Uterus (tissue), 4 donors: ENCODE measurements around the gene TEKT3. TPM values are rescaled to one million over a fixed set of nuclear protein-coding genes. Genes with fewer than 3 reads are reported as not detected.

ENCODE experiments used
- DNase-seq, 2 donors: peaks; one replicate each; pipeline ENCODE4 v3.0.0-alpha.2; 2019 to 2020
- H3K27ac ChIP-seq, 2 donors: fragments of 200-600 bp; sonication (generic); 1 replicate in 1 of 2; 2 replicates in 1 of 2; pipeline ENCODE4 v1.5.1; 2016 to 2018
- H3K27me3 ChIP-seq, 2 donors: fragments of 200-600 bp; sonication (generic); one replicate each; pipeline ENCODE4 v1.5.1; 2018 to 2019; ENCODE audit warnings: control low read depth in 1 of 2
- H3K36me3 ChIP-seq, 2 donors: fragments of 200-600 bp; sonication (generic); one replicate each; pipeline ENCODE4 v1.5.1; 2019; ENCODE audit warnings: control low read depth in 1 of 2
- H3K4me1 ChIP-seq, 2 donors: fragments of 200-600 bp; sonication (generic); one replicate each; pipeline ENCODE4 v1.5.1; 2018 to 2019; ENCODE audit warnings: control low read depth in 1 of 2
- H3K4me3 ChIP-seq, 2 donors: fragments of 200-600 bp; sonication (generic); 1 replicate in 1 of 2; 2 replicates in 1 of 2; pipeline ENCODE4 v1.5.1; 2018 to 2019; ENCODE audit warnings: mild to moderate bottlenecking in 1 of 2
- H3K9me3 ChIP-seq, 2 donors: fragments of 200-600 bp; sonication (generic); one replicate each; pipeline ENCODE4 v1.5.1; 2019; ENCODE audit warnings: control low read depth in 1 of 2
- POLR2A ChIP-seq, 2 donors: fragments of 450-650 bp; IDR thresholded peaks; one replicate each; pipeline ENCODE4 v1.6.1; 2016; ENCODE audit warnings: antibody characterized with exemption in 2 of 2, mild to moderate bottlenecking in 1 of 2, moderate library complexity in 1 of 2
- intact Hi-C: fragments of 100-400 bp; cut with DNase I; formaldehyde crosslinking; loops from one replicate; pipeline ENCODE4 v1.15.1; 2023; ENCODE audit warnings: low total_unique reads
- total RNA-seq, 4 donors: library from RNA; depleted of rRNA in 3 of 4; stranded (reverse); fragments of >200 nt in 3 of 4; gene quantifications; one replicate each; pipeline versions ENCODE4 v1.1.0 to v1.2.4, GENCODE V29; 2014 to 2023
- TF ChIP-seq, protein P1 (sequence below), 4 experiments: fragments of 200-600 bp in 2 of 4; fragments of 450-650 bp in 2 of 4; sonication (generic) in 2 of 4; IDR thresholded peaks; one replicate each; pipeline ENCODE4 v1.5.1; 2016 to 2019; ENCODE audit warnings: antibody characterized with exemption in 4 of 4, mild to moderate bottlenecking in 2 of 4, moderate library complexity in 1 of 4
- donor health status: DM: yes; HTN: yes; CAD: no.

TEKT3 gene
- total RNA-seq, 4 donors from 2014 or later = 0.51 to 2.6 (median 0.90) TPM; not detected in 1

GRCh38 chr17:15266325-15267125, 74.9 kb downstream of the TEKT3 start:
- no peaks in the 10 kb centered on the region for H3K9me3 ChIP-seq
- no peak for DNase-seq
- H3K4me3 ChIP-seq = no peak overlapping the region
- H3K27me3 ChIP-seq = no peaks in the 10 kb centered on the region
- H3K27ac ChIP-seq = no peak overlapping the region
- intact Hi-C loops = no loop called here
- no peaks in the 10 kb centered on the region for H3K36me3 ChIP-seq
- peaks cover 0 to 3% of the 10 kb centered on the region in 2 donors for H3K4me1 ChIP-seq
- TF ChIP-seq POLR2A (IDR thresholded peaks at IDR 0.05) = no peak
- TF ChIP-seq, protein P1, sequence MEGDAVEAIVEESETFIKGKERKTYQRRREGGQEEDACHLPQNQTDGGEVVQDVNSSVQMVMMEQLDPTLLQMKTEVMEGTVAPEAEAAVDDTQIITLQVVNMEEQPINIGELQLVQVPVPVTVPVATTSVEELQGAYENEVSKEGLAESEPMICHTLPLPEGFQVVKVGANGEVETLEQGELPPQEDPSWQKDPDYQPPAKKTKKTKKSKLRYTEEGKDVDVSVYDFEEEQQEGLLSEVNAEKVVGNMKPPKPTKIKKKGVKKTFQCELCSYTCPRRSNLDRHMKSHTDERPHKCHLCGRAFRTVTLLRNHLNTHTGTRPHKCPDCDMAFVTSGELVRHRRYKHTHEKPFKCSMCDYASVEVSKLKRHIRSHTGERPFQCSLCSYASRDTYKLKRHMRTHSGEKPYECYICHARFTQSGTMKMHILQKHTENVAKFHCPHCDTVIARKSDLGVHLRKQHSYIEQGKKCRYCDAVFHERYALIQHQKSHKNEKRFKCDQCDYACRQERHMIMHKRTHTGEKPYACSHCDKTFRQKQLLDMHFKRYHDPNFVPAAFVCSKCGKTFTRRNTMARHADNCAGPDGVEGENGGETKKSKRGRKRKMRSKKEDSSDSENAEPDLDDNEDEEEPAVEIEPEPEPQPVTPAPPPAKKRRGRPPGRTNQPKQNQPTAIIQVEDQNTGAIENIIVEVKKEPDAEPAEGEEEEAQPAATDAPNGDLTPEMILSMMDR (IDR thresholded peaks at IDR 0.05) = no peak

DNA sequence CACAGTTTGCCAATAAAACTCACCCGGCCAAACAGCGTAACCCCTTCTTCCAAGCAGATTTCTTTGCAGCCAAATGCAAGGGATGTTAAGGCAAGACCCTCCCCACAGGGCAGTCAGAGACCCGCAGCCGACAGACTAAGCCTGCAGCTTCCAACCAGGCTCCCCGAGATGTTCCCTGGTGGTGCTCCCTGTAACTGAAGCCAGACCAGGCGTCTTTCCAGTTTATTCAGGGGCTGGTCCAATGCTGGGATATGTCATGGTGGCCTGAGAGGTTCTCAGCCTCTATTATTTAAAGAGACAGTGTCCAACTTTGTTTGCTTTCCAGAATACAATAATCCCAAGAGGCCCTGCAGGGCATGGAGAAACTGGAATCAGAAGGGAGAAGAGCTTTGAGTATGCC, 76.3 kb downstream of the TEKT3 start, which contains the start of gene PMP22:
Gene PMP22 (minus strand): TSS at position 196 of the 400 bp plus-strand sequence. CDS start 4,599 bp downstream, outside the sequence.
- H3K36me3 ChIP-seq = no peaks in the 10 kb centered on the region
- no peaks in the 10 kb centered on the region for H3K27me3 ChIP-seq
- peak within 1 kb of the TSS; percentile 98 to 99 for H3K27ac ChIP-seq
- H3K9me3 ChIP-seq = no peaks in the 10 kb centered on the region
- peak within 1 kb of the TSS; percentile 1 to 10 for H3K4me3 ChIP-seq
- TF ChIP-seq POLR2A (IDR thresholded peaks at IDR 0.05) = no peak
- TF ChIP-seq, protein P1 (IDR thresholded peaks at IDR 0.05) = no peak
- DNase-seq = peak; percentile 52 to 58
- intact Hi-C loops = no loop called here
- H3K4me1 ChIP-seq = peaks cover 0 to 3% of the 10 kb centered on the region in 2 donors

GRCh38 chr17:15264542-15264941, 76.9 kb downstream of the TEKT3 start:
- DNase-seq = no peak
- Histone ChIP-seq H3K4me1 (peaks cover under 1 to 4% of the 10 kb centered on the region in 2 donors), H3K4me3 (peak overlapping the region; percentile 1 to 10), H3K27me3 (no peaks in the 10 kb centered on the region), H3K27ac (peak overlapping the region; percentile 98 to 99), H3K36me3 (no peaks in the 10 kb centered on the region), H3K9me3 (no peaks in the 10 kb centered on the region)
- TF ChIP-seq, protein P1 (IDR thresholded peaks at IDR 0.05) = no peak
- no peak for TF ChIP-seq POLR2A (IDR thresholded peaks at IDR 0.05)
- intact Hi-C loops = loop anchor here (5.0 kb wide), 2 partner anchors 88 to 193 kb away; no protein-coding TSS in a partner anchor

DNA sequence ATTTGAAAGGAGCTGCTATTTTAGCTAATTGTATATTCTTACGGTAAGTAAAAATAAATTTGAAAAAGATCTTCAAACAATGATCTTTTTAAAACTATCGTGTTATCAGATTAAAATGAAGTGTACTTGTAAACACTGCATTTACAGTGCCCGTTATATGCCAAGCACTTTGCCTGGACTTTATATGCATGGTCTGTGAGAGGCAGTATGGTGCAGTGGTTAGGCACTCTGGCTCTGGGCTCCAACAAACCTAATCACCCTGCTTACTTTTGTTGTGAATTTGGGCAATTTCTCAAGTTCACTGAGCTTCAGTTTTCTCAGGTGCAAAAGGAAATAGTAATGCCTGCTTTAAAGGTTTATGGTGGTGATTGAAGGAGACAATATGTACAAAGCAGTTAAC, 77.7 kb downstream of the TEKT3 start:
- intact Hi-C loops = loop anchor here (5.0 kb wide), 2 partner anchors 89 to 194 kb away; no protein-coding TSS in a partner anchor
- H3K27ac ChIP-seq = peak overlapping the region; percentile 98 to 99
- H3K9me3 ChIP-seq = no peaks in the 10 kb centered on the region
- no peak for DNase-seq
- no peaks in the 10 kb centered on the region for H3K27me3 ChIP-seq
- peaks cover 8 to 9% of the 10 kb centered on the region in 2 donors for H3K4me1 ChIP-seq
- peak overlapping the region; percentile 86 to 89 for H3K4me3 ChIP-seq
- no peaks in the 10 kb centered on the region for H3K36me3 ChIP-seq
- TF ChIP-seq, protein P1 (IDR thresholded peaks at IDR 0.05) = no peak
- TF ChIP-seq POLR2A (IDR thresholded peaks at IDR 0.05) = no peak

DNA sequence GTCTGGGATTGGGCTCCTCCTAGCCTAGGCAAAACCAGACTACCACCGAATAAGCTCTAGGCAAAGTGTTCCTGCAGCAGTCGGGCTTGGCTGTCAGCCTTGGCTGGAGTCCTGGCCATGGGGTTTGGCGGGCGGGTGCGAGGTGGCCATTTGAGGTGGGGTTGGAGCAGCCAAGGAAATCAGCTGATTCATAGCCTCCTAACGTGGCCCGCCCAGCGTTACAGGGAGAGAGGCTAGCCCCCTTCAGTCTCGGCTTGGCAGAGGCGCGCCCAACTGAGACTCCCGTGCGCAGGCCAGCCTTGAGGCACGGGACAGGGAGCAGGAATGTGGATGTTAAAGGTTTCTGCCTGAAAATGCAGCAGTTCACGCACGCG, 78.2 kb downstream of the TEKT3 start:
- intact Hi-C loops = loop anchor here (5.0 kb wide), 2 partner anchors 89 to 194 kb away; no protein-coding TSS in a partner anchor
- TF ChIP-seq POLR2A (IDR thresholded peaks at IDR 0.05) = peak; percentile 21 to 33
- TF ChIP-seq, protein P1 (IDR thresholded peaks at IDR 0.05) = no peak
- Histone ChIP-seq H3K9me3 (no peaks in the 10 kb centered on the region), H3K36me3 (no peaks in the 10 kb centered on the region), H3K27ac (peak overlapping the region; percentile 98 to 99), H3K4me3 (peak overlapping the region; percentile 86 to 89), H3K4me1 (peaks cover 10 to 13% of the 10 kb centered on the region in 2 donors), H3K27me3 (no peaks in the 10 kb centered on the region)
- peak; percentile 88 to 92 for DNase-seq
